Stimulated activated CD4-positive, alpha-beta T cell treated with anti-CD3 and anti-CD28 coated beads, TNF-alpha, amount 100 ng/mL, for 48 hours (primary cell): ENCODE results near the gene RECQL.
"Not testable (repeated sequence)": the region's sequence is repeated elsewhere in the genome, so short reads cannot be mapped to it uniquely, and the experiment has no call there.

ENCODE experiments used
- DNase-seq, 3 donors: peaks; one replicate each; pipeline ENCODE4 v3.0.0-alpha.2; 2020; ENCODE audit warnings: low read depth in 3 of 3

RECQL gene

DNA sequence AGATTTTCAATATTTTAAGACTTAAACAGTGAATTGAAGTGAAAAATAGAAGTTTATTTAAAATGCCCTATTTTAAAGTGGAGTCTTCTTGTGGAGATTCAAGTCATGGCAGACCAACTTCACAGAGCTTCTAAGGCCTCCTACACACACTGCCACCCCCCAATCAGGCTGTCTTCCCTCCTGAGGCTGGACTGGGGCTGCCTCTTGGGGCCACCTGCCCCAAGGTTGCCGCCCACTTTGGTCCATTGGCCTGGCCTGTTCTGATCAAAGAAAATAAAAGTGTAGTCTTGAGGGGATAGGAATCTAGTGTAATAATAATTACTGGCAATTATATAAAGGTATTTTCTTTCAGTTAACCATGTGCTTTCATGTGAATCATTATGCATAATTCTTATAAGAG lies 1.4 kb upstream of the RECQL start:
- DNase-seq: no peak

DNA sequence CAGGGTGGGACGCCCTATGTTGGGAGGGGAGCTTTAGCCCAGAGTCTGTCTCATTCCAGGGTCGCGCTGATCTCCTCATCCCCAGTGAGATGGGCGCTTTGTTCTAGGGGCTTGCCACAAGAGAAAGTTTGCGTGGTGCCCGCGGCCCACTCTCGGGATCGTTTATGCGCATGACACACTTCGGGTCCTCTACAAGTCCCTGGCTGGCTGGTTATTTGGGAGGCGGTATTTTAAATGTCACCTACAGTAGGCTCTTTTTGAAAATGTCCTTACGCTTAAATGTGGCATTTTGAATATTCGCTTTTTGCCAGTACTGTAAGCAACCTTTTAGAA lies 695 bp upstream of the RECQL start:
- DNase-seq: peak in 2 of 3 donors; percentile 6 to 34

DNA sequence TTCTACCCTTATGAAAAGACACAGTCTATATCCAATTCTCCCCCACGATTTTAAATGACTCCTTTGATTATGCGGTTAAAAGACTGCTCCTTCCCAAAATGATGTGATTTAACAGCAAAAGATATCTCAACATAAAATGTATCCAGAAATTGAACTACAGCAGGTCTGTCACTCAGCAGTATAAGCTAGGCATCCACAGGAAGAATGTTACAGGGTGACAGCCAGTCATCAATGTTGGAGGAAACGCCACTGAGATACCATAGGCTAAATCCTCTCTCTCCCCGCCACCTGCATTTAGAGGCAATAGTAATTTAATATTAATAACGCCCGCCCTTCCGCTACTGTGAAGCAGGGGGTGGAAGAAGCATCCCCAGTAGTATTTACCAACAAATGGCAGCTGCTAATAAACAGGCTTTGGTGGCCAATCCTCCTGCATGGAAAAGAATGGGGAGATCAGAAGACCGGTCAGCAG lies 613 bp downstream of the RECQL start:
- DNase-seq: no peak

GRCh38 chr12:21499765-21500164 lies 1.7 kb downstream of the RECQL start:
- no peak for DNase-seq

DNA sequence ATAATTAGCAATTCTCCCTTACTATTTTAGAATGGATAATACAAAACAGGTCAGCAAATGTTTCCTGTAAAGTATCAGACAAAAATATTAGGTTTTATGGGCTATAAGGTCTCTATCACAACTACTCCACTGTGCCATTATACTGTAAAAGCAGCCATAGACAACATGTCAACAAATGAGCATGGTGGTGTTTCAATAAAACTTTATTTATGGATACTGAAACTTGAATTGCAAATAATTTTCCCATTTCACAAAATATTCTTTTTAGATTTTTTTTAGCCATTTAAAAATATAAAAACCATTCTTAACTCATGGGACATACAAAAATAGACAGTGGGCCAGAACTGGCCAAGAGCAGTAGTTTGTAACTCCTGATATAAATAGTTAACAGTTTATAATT lies 15.4 kb downstream of the RECQL start:
- no peak for DNase-seq

DNA sequence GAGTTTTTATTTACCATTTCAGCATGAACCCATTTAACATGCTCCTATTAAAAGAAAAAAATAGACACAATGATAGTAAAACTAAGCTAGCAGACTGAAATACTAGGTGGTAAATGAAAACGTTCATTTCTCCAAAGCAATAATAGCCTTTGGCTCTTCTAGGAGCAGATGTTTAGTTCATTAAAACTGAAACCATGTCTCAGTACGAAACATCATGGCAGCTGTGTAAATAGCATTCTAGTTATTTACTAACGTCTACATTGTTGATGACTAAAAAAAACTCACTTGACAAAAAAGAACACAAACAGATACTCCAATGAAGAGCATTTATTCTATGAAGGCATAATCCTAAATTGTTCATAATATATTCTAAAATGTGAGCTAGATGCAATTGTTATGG lies 17.9 kb downstream of the RECQL start:
- no peak for DNase-seq

DNA sequence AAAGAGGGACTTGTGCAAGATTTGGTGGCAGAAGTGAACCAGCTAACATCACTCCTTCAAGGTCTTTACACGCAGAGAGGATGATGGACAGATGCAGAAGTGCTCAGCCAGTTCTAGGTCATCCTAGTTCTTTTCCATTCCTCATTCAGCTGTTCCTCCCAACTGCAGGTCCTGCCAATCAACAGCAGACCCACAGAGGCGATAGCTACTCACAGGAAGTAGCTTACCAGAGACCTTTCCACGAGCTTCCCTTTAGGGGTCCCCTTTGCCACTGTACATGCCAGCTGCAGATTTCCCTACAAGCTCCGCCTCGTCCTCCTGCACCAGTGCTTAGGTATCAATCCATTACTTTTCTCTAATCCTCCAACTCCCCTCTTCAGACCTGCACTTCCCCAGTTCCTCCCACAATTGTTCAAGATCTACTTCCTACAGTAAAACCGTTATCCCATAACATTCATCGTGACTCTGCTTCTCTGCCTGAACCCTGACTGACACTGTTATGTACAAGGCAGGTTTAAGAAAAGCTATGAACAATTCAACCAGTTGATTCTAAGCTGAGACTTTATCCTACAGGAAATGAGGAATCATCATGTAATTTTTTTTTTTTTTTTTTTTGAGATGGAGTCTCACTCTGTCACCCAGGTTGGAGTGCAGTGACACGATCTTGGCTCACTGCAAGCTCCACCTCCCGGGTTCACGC lies 22.5 kb downstream of the RECQL start:
- no peak for DNase-seq

DNA sequence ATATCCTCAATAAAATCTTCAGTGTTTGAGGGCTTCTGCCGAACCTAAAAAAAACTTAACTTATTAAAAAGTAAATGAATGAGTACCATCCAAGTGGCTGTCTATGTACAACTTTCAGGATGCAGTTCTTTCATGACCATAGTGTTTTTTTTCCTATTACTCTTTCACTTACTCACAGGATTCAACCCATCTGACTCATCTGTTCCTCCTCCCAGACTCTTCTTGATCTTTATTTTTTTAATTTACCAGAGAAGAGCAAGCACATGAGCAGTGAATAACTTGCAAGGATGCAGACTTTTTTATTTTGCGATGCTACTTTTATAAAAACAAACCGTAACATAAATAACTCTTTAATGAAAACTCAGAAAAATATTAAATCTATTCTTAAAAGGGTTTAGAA lies 24.5 kb downstream of the RECQL start:
- DNase-seq: no peak

DNA sequence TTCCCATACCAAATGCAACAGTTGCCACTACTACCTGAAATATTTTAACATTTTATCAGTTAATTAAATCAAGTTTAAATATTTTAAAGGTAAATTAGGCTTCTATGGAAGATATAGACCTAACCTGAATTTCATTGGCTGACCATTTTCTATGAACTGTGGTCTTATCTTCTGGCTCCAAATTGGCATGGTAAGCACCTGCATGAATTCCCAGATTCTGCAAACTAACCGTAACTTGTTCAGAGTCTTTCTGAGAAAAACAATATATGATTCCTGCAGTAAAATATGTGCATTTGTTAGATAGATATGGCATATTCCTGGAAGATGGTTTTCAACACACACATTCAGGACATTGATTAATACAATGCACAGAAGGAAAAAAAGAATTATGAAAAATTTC lies 25.9 kb downstream of the RECQL start:
- no peak for DNase-seq

GRCh38 chr12:21472197-21472823 lies 29.1 kb downstream of the RECQL start:
- no peak for DNase-seq

GRCh38 chr12:21471294-21471693 lies 30.1 kb downstream of the RECQL start:
- no peak for DNase-seq

DNA sequence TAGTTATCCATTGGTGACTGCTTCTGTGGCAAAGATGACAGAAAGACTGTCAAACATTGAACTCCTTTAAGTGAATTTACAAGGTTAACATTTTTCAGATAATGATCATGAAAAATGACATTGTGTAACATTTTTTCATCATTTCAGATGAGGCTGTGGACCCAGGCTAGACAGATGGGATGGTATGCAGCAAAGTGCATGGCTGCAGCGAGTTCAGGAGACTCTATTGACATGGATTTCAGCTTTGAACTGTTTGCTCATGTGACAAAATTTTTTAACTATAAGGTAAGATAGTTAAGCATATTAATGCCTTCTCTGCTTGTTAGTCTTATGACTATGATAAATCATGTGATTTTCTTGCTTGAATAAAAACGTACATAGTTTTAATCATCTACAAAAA lies 34.1 kb downstream of the RECQL start:
- not testable (repeated sequence) for DNase-seq

DNA sequence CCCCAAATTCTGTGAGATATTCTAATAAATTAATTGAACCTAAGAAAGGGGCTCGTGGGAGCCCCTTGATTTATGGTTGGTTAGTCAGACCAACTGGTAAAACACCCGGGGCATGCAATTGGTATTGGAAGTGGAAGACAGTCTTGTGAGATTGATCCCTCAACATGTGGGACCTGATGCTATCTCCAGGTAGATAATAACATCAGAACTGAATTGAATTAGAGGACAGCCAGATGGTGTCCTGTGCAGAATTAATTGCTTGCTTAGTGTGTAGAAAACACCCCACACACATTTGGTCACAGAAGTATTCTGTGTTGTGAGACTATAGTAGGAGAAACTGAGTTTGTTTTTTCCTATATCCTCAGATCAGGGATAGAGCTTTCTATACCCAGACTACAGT lies 42.0 kb downstream of the RECQL start:
- no peak for DNase-seq

- peak in 2 of 3 donors; percentile 21 to 38 for DNase-seq
Observed at GRCh38 chr12:21456291-21456780, 45.1 kb downstream of the RECQL start.

DNA sequence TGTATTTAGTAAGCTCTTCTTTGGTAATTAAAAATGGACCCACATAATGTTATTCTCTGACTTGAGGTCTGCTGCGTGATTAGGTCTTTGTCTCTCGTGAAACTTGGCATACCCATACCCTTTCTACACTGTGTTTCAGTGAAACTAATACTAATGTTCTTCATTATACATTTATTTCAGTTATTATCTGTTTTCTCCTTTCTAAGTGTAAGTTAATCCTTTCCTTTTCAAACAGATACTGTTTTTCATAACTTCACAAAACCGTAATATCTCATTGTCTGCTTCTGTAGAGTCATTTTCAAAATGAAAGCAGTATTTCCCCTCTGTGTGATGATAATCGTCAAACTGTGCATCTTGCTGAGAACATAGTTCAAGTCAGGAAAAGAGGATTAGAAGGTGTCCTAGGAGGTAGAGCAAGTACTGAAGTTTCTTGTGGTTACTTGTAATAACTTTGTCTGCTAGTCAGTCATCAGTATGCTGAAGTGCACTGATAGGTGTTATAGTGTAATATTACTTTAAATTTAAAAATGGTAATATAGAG lies 48.1 kb downstream of the RECQL start:
- no peak for DNase-seq

DNA sequence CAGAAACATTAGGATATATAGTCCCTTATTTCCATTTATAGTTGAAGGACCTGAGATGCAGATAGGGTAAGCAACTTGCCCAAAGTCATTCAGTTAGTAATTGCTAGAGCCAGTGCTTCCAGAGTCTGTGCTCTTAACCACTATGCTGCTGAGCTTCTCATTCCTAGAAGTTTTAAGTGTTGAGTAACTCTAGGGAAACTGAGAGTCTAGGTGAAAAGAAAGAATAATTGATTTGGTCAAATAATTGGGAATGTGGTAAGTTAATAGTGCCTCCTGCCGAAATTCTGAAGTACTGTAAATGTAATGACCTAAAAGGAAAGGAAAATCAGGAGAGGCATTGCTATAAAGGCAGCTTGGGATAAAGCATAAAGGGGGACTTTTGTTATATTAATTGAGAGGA lies 49.9 kb downstream of the RECQL start:
- DNase-seq: no peak

GRCh38 chr12:21444193-21445146 lies 57.0 kb downstream of the RECQL start:
- no peak for DNase-seq

- no peak for DNase-seq
Observed at GRCh38 chr12:21439347-21439746, 62.1 kb downstream of the RECQL start.

DNA sequence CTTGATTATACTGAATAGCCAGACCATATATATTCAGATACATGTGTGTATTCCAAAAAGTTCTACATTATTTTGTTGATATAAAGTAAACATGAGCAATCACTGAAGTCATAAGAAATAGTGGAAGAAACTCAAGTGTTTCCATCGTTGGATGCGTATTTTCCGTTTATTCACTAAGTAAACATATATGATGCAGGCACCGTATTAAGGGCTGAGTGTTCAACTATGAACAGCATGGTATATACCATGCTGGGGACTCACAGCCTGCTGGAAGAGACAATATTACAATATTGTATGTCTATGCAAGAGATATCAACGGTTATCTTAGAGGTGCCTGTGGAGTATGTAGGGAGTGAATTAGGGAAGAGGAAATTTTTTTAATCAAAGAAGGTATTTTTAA lies 62.8 kb downstream of the RECQL start:
- no peak for DNase-seq

DNA sequence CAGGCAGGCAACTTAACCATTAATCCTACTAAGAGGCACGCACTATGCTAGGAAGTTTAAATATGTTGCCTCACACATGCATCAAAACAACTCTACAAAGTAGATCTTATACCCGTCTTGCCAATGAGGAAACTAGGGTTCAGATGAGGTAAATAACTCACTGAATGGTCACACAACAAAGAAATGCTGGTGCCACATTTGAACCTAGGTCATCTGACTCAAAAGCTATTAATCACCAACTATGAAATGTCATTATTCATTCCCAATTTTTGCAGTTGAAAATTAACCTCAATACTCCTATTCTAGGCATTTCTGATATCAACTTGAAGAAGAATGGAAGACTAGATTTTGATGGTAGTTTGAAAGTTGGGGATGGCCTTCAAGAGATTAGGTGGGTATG lies 66.7 kb downstream of the RECQL start:
- DNase-seq: no peak

DNA sequence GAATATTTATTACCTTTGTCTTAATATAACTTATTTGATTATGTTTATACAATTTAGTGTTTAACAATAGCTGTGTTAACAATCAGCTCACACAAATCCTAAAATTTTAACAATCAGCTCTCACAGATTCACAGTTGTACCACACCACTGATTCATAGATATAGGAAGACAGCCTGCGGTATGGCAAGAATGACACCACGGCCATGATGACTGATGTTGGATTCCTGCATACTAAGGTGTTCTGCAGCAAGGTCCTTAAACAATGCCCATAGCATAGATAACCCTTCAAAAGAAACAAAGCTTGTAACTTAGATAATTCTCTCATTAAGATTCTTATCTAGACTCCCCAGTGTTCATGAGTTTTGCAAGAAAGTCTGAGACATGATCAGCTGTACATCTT lies 67.9 kb downstream of the RECQL start:
- DNase-seq: no peak

DNA sequence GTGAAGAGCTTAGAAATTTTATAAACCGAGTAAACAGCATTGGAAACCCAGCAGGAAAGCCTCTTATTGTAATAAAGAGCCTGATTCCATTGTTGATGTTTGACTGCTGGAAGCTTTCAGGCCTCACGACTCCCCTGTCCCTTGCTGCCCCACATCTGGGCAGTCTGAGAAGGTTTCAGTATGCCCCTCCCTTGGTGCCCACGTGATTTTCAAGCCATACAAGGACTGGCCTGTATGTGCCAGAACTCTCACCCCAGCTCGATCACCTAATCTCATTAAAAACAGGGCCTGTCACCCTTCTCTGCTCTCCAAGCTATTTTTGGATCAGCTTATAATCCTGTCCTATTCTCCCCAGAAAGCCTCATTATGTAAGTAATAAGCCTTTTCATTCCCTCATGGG lies 71.4 kb downstream of the RECQL start:
- no peak for DNase-seq
